NCI-H1694 treated with DMSO at 0.1 percent for 48 hours (cell line): ENCODE results near the gene C1QTNF7.
A peak's percentile ranks its signal among the peaks of the same experiment; 100 is the strongest.

Experiments used
- DNase-seq: peaks from one replicate; lab custom pipeline; 2025; lab: John Stamatoyannopoulos, UW

The C1QTNF7 gene

GRCh38 chr4:15458616-15459015 is 30.8 kb downstream of the C1QTNF7 start:
- no peak for DNase-seq

GRCh38 chr4:15459706-15460105 is 31.9 kb downstream of the C1QTNF7 start:
- DNase-seq = no peak

GRCh38 chr4:15466596-15466995 is 38.8 kb downstream of the C1QTNF7 start:
- no peak for DNase-seq

GRCh38 chr4:15469402-15470127 is 41.7 kb downstream of the C1QTNF7 start, which contains the start of gene CC2D2A:
CC2D2A (plus strand) TSS chr4:15469882; CDS start chr4:15475933, 6,051 bp downstream.
- no peak for DNase-seq

GRCh38 chr4:15470128-15470475 is 42.3 kb downstream of the C1QTNF7 start:
- no peak for DNase-seq

- DNase-seq = no peak
Measured at GRCh38 chr4:15476396-15476795, 48.6 kb downstream of the C1QTNF7 start.

GRCh38 chr4:15478724-15479088 is 50.9 kb downstream of the C1QTNF7 start:
- DNase-seq = no peak

GRCh38 chr4:15479089-15479912 is 51.5 kb downstream of the C1QTNF7 start:
- DNase-seq = peak; percentile 75

- DNase-seq = no peak
Measured at GRCh38 chr4:15479913-15480185, 52.0 kb downstream of the C1QTNF7 start.

- DNase-seq = no peak
Measured at GRCh38 chr4:15481961-15482745, 54.3 kb downstream of the C1QTNF7 start.

GRCh38 chr4:15482842-15483241 is 55.0 kb downstream of the C1QTNF7 start:
- DNase-seq = no peak

GRCh38 chr4:15488136-15488535 is 60.3 kb downstream of the C1QTNF7 start:
- DNase-seq = no peak

GRCh38 chr4:15488658-15489470 is 61.0 kb downstream of the C1QTNF7 start:
- no peak for DNase-seq

GRCh38 chr4:15489551-15489950 is 61.7 kb downstream of the C1QTNF7 start:
- DNase-seq = no peak

GRCh38 chr4:15493411-15493810 is 65.6 kb downstream of the C1QTNF7 start:
- no peak for DNase-seq

GRCh38 chr4:15495621-15496020 is 67.8 kb downstream of the C1QTNF7 start:
- DNase-seq = peak; percentile 3
